A549 (cell line): Measurements from ENCODE around the gene KRTAP9-3.

Experiments used
- CBX2 ChIP-seq: fragments of 200-600 bp; sonication (generic); IDR thresholded peaks from 2 replicates; pipeline ENCODE4 v1.6.1; 2016; ENCODE audit warnings: low read depth, mild to moderate bottlenecking, borderline replicate concordance
- CTCF ChIP-seq: fragments of >200 bp; sonication (Bioruptor Twin); formaldehyde crosslinking; IDR thresholded peaks from 3 replicates; pipeline ENCODE4 v1.5.1; 2016
- HOXA7 ChIP-seq: fragments of 250-450 bp; sonication (Bioruptor Pico); IDR thresholded peaks from 2 replicates; pipeline ENCODE4 v1.5.0; 2020; ENCODE audit warnings: mild to moderate bottlenecking, moderate library complexity
- POLR2A ChIP-seq: IDR thresholded peaks from 2 replicates; pipeline ENCODE4 v1.6.1; 2012; ENCODE audit warnings: mild to moderate bottlenecking, low read length
- RARB ChIP-seq: fragments of 250-450 bp; sonication (Bioruptor Pico); IDR thresholded peaks from 2 replicates; pipeline ENCODE4 v1.8.0; 2021; ENCODE audit warnings: mild to moderate bottlenecking, moderate library complexity
- TP53 ChIP-seq: fragments of 250-450 bp; sonication (Bioruptor Pico); IDR thresholded peaks from 2 replicates; pipeline ENCODE4 v1.5.0; 2021; ENCODE audit warnings: mild to moderate bottlenecking, moderate library complexity
- TF ChIP-seq, protein P1 (sequence below): fragments of 200-600 bp; sonication (generic); IDR thresholded peaks from 2 replicates; pipeline ENCODE4 v1.6.1; 2016; ENCODE audit warnings: antibody characterized with exemption, mild to moderate bottlenecking, moderate library complexity

DNA sequence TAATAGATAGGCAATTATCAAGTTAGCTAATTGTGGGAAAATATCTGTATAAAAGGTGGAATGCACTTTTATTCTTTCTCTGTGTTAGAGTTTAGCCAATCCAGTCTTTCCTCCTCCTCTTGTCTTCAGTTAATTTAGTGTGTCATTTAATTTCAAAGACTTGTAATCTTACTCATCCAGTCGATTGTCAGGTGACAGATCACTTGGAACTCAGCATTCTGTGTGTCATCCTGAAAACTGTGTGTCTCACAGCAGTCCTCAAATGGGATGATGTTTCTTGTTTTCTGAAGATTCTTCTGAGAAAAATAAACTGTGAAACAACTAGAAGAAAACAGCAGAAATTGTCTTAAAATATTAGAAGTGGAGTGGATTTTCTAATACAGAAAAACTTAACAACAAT, 47.2 kb upstream of the KRTAP9-3 start:
- no peak for TF ChIP-seq POLR2A
- no peak for TF ChIP-seq CTCF
- TF ChIP-seq CBX2, result no peak
- no peak for TF ChIP-seq RARB
- TF ChIP-seq, protein P1, sequence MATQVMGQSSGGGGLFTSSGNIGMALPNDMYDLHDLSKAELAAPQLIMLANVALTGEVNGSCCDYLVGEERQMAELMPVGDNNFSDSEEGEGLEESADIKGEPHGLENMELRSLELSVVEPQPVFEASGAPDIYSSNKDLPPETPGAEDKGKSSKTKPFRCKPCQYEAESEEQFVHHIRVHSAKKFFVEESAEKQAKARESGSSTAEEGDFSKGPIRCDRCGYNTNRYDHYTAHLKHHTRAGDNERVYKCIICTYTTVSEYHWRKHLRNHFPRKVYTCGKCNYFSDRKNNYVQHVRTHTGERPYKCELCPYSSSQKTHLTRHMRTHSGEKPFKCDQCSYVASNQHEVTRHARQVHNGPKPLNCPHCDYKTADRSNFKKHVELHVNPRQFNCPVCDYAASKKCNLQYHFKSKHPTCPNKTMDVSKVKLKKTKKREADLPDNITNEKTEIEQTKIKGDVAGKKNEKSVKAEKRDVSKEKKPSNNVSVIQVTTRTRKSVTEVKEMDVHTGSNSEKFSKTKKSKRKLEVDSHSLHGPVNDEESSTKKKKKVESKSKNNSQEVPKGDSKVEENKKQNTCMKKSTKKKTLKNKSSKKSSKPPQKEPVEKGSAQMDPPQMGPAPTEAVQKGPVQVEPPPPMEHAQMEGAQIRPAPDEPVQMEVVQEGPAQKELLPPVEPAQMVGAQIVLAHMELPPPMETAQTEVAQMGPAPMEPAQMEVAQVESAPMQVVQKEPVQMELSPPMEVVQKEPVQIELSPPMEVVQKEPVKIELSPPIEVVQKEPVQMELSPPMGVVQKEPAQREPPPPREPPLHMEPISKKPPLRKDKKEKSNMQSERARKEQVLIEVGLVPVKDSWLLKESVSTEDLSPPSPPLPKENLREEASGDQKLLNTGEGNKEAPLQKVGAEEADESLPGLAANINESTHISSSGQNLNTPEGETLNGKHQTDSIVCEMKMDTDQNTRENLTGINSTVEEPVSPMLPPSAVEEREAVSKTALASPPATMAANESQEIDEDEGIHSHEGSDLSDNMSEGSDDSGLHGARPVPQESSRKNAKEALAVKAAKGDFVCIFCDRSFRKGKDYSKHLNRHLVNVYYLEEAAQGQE, result no peak
- no peak for TF ChIP-seq HOXA7 (CRISPR knock-in tag)
- no peak for TF ChIP-seq TP53 (CRISPR knock-in tag)
